Activated CD8-positive, alpha-beta T cell treated with anti-CD3 and anti-CD28 coated beads, Interleukin-2, amount 10 ng/mL, durations not matched to agents 7 days and 5 days (primary cell): ENCODE results near the gene TPRG1L. TPM values are rescaled to one million over a fixed set of nuclear protein-coding genes. Genes with fewer than 3 reads are reported as not detected.
"Not testable (repeated sequence)": the region's sequence is repeated elsewhere in the genome, so short reads cannot be mapped to it uniquely, and the experiment has no call there.

Experiments
- ATAC-seq: fragments of 150-1000 bp; cut with Tn5 transposase; one replicate; pipeline ENCODE4 v1.10.0; 2021; ENCODE audit warnings: moderate library complexity
- CTCF ChIA-PET: fragments of 350-600 bp; sonication (Branson Sonifier 250); formaldehyde crosslinking; loops from one replicate; lab custom pipeline; 2021; ENCODE audit warnings: antibody characterized with exemption; lab: Charles Lee
- POLR2A ChIA-PET: fragments of 350-600 bp; sonication (Branson Sonifier 250); formaldehyde crosslinking; loops from one replicate; lab custom pipeline; 2021; ENCODE audit warnings: antibody characterized with exemption; lab: Charles Lee
- DNase-seq: peaks from one replicate; pipeline ENCODE4 v3.0.0-alpha.2; 2020
- H3K27ac Mint-ChIP-seq: one replicate; pipeline ENCODE4 v1.8.0; 2021; ENCODE audit warnings: mild to moderate bottlenecking, mixed read lengths
- H3K27me3 Mint-ChIP-seq: one replicate; pipeline ENCODE4 v1.8.0; 2021; ENCODE audit warnings: low read depth, mixed read lengths
- H3K36me3 Mint-ChIP-seq: one replicate; pipeline ENCODE4 v1.8.0; 2021; ENCODE audit warnings: low read depth, mixed read lengths
- H3K4me1 Mint-ChIP-seq: one replicate; pipeline ENCODE4 v1.8.0; 2021; ENCODE audit warnings: low read depth, mixed read lengths
- H3K4me3 Mint-ChIP-seq: one replicate; pipeline ENCODE4 v1.8.0; 2021; ENCODE audit warnings: mild to moderate bottlenecking, mixed read lengths
- H3K9me3 Mint-ChIP-seq: one replicate; pipeline ENCODE4 v1.8.0; 2022; ENCODE audit warnings: mixed read lengths; ENCODE audit not compliant: insufficient read depth
- total RNA-seq, 2 experiments: library from RNA; stranded (reverse); gene quantifications; one replicate each; pipeline ENCODE4 v1.2.3, GENCODE V29; 2021

The TPRG1L gene
- total RNA-seq, 2 experiments from 2014 or later: 9.9 to 10.0 TPM

- ATAC-seq: no peak
- Mint-ChIP-seq H3K9me3 (no peaks in the 10 kb centered on the region), H3K36me3 (no peaks in the 10 kb centered on the region), H3K4me1 (peaks cover 2% of the 10 kb centered on the region), H3K27ac (no peak overlapping the region), H3K4me3 (no peak overlapping the region), H3K27me3 (peaks cover 27% of the 10 kb centered on the region)
- POLR2A ChIA-PET: no interaction called here
- no peak for DNase-seq
- CTCF ChIA-PET: interaction anchor here (1.0 kb wide), 1 partner anchor 47 kb away, joined by 3 read pairs; no protein-coding TSS in a partner anchor
These were observed 12.7 kb upstream of the TPRG1L start for GRCh38 chr1:3612123-3612522.

GRCh38 chr1:3614755-3615742 lies 9.8 kb upstream of the TPRG1L start:
- POLR2A ChIA-PET: no interaction called here
- CTCF ChIA-PET: interaction anchor here (0.7 to 1.9 kb wide), 5 partner anchors 11 to 162 kb away, joined by 3 to 6 read pairs (median 3); no protein-coding TSS in a partner anchor
- ATAC-seq (no peak), DNase-seq (peak; percentile 35)
- Mint-ChIP-seq H3K4me3 (no peak overlapping the region), H3K4me1 (peaks cover 5% of the 10 kb centered on the region), H3K27me3 (peaks cover 31% of the 10 kb centered on the region), H3K27ac (no peak overlapping the region), H3K36me3 (no peaks in the 10 kb centered on the region), H3K9me3 (no peaks in the 10 kb centered on the region)

GRCh38 chr1:3616861-3617260 lies 8.0 kb upstream of the TPRG1L start:
- no peak for DNase-seq
- ATAC-seq: no peak
- Mint-ChIP-seq H3K9me3 (no peaks in the 10 kb centered on the region), H3K27ac (no peak overlapping the region), H3K27me3 (peaks cover 23% of the 10 kb centered on the region), H3K4me1 (peaks cover 2% of the 10 kb centered on the region), H3K36me3 (no peaks in the 10 kb centered on the region), H3K4me3 (no peak overlapping the region)
- ChIA-PET POLR2A (no interaction called here), CTCF (no interaction called here)

- no peak overlapping the region for H3K27ac Mint-ChIP-seq
- peaks cover 16% of the 10 kb centered on the region for H3K27me3 Mint-ChIP-seq
- no peak overlapping the region for H3K4me3 Mint-ChIP-seq
- ChIA-PET CTCF (interaction anchor here (2.3 kb wide), 1 partner anchor 130 kb away, joined by 9 read pairs; no protein-coding TSS in a partner anchor), POLR2A (no interaction called here)
- H3K36me3 Mint-ChIP-seq: no peaks in the 10 kb centered on the region
- ATAC-seq (no peak), DNase-seq (no peak)
- peaks cover 2% of the 10 kb centered on the region for H3K4me1 Mint-ChIP-seq
- H3K9me3 Mint-ChIP-seq: no peaks in the 10 kb centered on the region
These were observed 6.9 kb upstream of the TPRG1L start for GRCh38 chr1:3617806-3618345.

- H3K4me1 Mint-ChIP-seq: peaks cover 7% of the 10 kb centered on the region
- ATAC-seq (no peak), DNase-seq (no peak)
- CTCF ChIA-PET: interaction anchor here (0.6 to 3.6 kb wide), 22 partner anchors 10 to 177 kb away, joined by 3 to 31 read pairs (median 4); no protein-coding TSS in a partner anchor
- no peaks in the 10 kb centered on the region for H3K36me3 Mint-ChIP-seq
- H3K27ac Mint-ChIP-seq: no peak overlapping the region
- POLR2A ChIA-PET: interaction anchor here (0.7 kb wide), 1 partner anchor 165 kb away, joined by 3 read pairs; no protein-coding TSS in a partner anchor
- H3K4me3 Mint-ChIP-seq: no peak overlapping the region
- peaks cover 11% of the 10 kb centered on the region for H3K27me3 Mint-ChIP-seq
- H3K9me3 Mint-ChIP-seq: no peaks in the 10 kb centered on the region
These were observed 6.3 kb upstream of the TPRG1L start for GRCh38 chr1:3618531-3618880.

GRCh38 chr1:3618881-3619671 lies 5.7 kb upstream of the TPRG1L start:
- H3K4me3 Mint-ChIP-seq: no peak overlapping the region
- CTCF ChIA-PET: interaction anchor here (0.6 to 3.6 kb wide), 26 partner anchors 9 to 177 kb away, joined by 3 to 31 read pairs (median 4); no protein-coding TSS in a partner anchor
- POLR2A ChIA-PET: interaction anchor here (0.7 kb wide), 1 partner anchor 166 kb away, joined by 3 read pairs; no protein-coding TSS in a partner anchor

GRCh38 chr1:3620708-3621107 lies 4.1 kb upstream of the TPRG1L start:
- ATAC-seq (no peak), DNase-seq (no peak)
- Mint-ChIP-seq H3K9me3 (no peaks in the 10 kb centered on the region), H3K4me1 (peaks cover 20% of the 10 kb centered on the region), H3K36me3 (no peaks in the 10 kb centered on the region), H3K27me3 (peaks cover 8% of the 10 kb centered on the region), H3K4me3 (no peak overlapping the region), H3K27ac (no peak overlapping the region)
- ChIA-PET CTCF (interaction anchor here (1.0 to 3.6 kb wide), 7 partner anchors 20 to 168 kb away, joined by 3 to 31 read pairs (median 5); no protein-coding TSS in a partner anchor), POLR2A (no interaction called here)

More at GRCh38 chr1:3618881-3619671, 5.7 kb upstream of the TPRG1L start:
- ATAC-seq (peak; percentile 83), DNase-seq (peak; percentile 84)
- Mint-ChIP-seq H3K9me3 (no peaks in the 10 kb centered on the region), H3K27ac (no peak overlapping the region), H3K4me1 (peaks cover 13% of the 10 kb centered on the region), H3K27me3 (peaks cover 9% of the 10 kb centered on the region), H3K36me3 (no peaks in the 10 kb centered on the region)

- not testable (repeated sequence) for DNase-seq
These were observed 3.6 kb upstream of the TPRG1L start for GRCh38 chr1:3621151-3621671.

GRCh38 chr1:3622102-3622501 lies 2.7 kb upstream of the TPRG1L start:
- H3K27me3 Mint-ChIP-seq, H3K27ac Mint-ChIP-seq, H3K36me3 Mint-ChIP-seq, ATAC-seq, H3K4me3 Mint-ChIP-seq, H3K9me3 Mint-ChIP-seq, POLR2A ChIA-PET, DNase-seq: not testable (repeated sequence)
- CTCF ChIA-PET: interaction anchor here (1.3 to 3.6 kb wide), 4 partner anchors 54 to 169 kb away, joined by 3 to 31 read pairs (median 18); no protein-coding TSS in a partner anchor
- H3K4me1 Mint-ChIP-seq: peaks cover 26% of the 10 kb centered on the region

More at GRCh38 chr1:3621151-3621671, 3.6 kb upstream of the TPRG1L start:
- H3K27me3 Mint-ChIP-seq, H3K4me3 Mint-ChIP-seq, H3K27ac Mint-ChIP-seq, POLR2A ChIA-PET, H3K9me3 Mint-ChIP-seq, ATAC-seq, H3K36me3 Mint-ChIP-seq: not testable (repeated sequence)
- CTCF ChIA-PET: interaction anchor here (1.0 to 3.6 kb wide), 6 partner anchors 21 to 168 kb away, joined by 3 to 31 read pairs (median 10); no protein-coding TSS in a partner anchor
- H3K4me1 Mint-ChIP-seq: peaks cover 25% of the 10 kb centered on the region

GRCh38 chr1:3623441-3624199 lies 1.2 kb upstream of the TPRG1L start:
- POLR2A ChIA-PET: interaction anchor here (0.7 kb wide), 1 partner anchor 170 kb away, joined by 3 read pairs; no protein-coding TSS in a partner anchor
- peaks cover 3% of the 10 kb centered on the region for H3K36me3 Mint-ChIP-seq
- peak overlapping the region; percentile 93 for H3K27ac Mint-ChIP-seq
- H3K27me3 Mint-ChIP-seq: peaks cover 8% of the 10 kb centered on the region
- no peak for ATAC-seq
- H3K9me3 Mint-ChIP-seq: no peaks in the 10 kb centered on the region
- DNase-seq: no peak
- CTCF ChIA-PET: interaction anchor here (0.9 to 1.8 kb wide), 3 partner anchors 30 to 171 kb away, joined by 3 to 6 read pairs (median 3); no protein-coding TSS in a partner anchor
- peaks cover 26% of the 10 kb centered on the region for H3K4me1 Mint-ChIP-seq
- H3K4me3 Mint-ChIP-seq: peak overlapping the region; percentile 92
